Vagina (tissue), 2 donors: ENCODE results near the gene FCHSD2.

Experiments used
- POLR2A ChIP-seq, 2 donors: fragments of 450-650 bp; IDR thresholded peaks; one replicate each; pipeline ENCODE4 v1.6.1; 2017; ENCODE audit warnings: antibody characterized with exemption in 2 of 2, mild to moderate bottlenecking in 2 of 2, moderate library complexity in 2 of 2
- TF ChIP-seq, protein P1 (sequence below), 3 experiments: fragments of 450-650 bp in 2 of 3; fragments of 200-600 bp in 1 of 3; sonication (generic) in 1 of 3; IDR thresholded peaks; one replicate each; pipeline ENCODE4 v1.5.1; 2017 to 2019; ENCODE audit warnings: antibody characterized with exemption in 3 of 3, mild to moderate bottlenecking in 2 of 3, moderate library complexity in 2 of 3

DNA sequence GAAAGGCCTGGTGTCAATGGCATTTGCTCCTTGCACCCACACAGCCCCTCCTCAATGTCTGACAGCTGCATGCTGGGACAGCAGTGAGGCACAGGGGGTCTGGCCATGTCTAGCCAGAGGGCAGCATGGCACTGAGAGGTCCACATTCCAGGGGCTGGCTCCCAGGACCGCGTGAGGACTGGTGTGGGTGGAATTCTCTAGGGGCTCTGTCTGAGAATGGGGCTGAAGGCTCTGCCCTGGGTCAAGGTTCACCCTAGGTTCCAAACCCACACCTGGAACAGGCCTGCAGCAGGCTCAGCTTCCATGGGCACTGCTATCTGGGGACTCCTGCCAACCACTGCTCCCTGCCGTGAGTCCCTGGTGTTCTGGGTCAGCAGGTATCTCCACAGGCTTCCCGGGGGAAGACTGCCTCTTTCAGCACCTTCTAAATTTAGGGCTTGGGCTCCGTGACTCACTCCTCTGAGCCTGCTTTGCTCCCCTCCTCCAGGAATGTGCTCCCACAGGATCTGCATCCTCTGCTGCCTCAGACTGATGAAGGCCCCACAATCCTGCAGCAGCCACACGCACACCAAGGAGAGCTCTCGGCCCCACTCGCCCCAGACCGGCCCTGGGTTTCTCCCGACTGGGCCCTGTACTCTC, 352.5 kb downstream of the FCHSD2 start:
- TF ChIP-seq POLR2A (IDR thresholded peaks at IDR 0.05), result no peak
- TF ChIP-seq, protein P1, sequence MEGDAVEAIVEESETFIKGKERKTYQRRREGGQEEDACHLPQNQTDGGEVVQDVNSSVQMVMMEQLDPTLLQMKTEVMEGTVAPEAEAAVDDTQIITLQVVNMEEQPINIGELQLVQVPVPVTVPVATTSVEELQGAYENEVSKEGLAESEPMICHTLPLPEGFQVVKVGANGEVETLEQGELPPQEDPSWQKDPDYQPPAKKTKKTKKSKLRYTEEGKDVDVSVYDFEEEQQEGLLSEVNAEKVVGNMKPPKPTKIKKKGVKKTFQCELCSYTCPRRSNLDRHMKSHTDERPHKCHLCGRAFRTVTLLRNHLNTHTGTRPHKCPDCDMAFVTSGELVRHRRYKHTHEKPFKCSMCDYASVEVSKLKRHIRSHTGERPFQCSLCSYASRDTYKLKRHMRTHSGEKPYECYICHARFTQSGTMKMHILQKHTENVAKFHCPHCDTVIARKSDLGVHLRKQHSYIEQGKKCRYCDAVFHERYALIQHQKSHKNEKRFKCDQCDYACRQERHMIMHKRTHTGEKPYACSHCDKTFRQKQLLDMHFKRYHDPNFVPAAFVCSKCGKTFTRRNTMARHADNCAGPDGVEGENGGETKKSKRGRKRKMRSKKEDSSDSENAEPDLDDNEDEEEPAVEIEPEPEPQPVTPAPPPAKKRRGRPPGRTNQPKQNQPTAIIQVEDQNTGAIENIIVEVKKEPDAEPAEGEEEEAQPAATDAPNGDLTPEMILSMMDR (IDR thresholded peaks at IDR 0.05), result no peak
